OCI-M2 (cell line): ENCODE results near the gene TNNT3.

Experiments used
- DNase-seq: peaks from one replicate; lab custom pipeline; 2025; ENCODE audit not compliant: unreplicated experiment; lab: John Stamatoyannopoulos, UW

The TNNT3 gene

DNA sequence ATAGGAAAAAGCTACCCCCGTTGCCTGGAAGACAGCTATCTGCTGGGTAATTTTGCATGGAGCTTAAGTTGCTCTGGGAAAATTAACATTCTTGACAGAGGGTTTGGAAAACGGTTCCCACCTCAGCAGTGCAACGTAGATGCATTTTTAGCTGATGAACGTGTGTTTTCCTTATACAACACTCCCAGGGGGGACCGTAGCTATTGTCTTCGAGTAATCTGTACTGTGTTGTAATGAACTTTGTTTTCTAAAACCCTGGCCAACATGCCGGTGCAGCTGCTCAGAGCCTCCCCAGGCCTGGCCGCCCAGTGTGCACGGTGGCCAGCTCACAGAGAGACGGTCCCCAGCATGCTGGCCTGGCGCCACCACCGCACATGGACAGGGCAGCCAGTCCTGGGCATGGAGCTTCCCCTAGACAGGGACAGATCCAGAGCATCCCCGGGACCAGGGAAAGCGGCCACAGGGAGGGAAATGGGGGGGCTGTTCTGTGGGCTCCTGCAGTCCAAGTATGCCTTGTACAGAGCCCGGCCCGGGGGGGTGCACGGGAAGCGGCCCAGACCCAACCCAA lies 2.2 kb downstream of the TNNT3 start:
- no peak for DNase-seq

DNA sequence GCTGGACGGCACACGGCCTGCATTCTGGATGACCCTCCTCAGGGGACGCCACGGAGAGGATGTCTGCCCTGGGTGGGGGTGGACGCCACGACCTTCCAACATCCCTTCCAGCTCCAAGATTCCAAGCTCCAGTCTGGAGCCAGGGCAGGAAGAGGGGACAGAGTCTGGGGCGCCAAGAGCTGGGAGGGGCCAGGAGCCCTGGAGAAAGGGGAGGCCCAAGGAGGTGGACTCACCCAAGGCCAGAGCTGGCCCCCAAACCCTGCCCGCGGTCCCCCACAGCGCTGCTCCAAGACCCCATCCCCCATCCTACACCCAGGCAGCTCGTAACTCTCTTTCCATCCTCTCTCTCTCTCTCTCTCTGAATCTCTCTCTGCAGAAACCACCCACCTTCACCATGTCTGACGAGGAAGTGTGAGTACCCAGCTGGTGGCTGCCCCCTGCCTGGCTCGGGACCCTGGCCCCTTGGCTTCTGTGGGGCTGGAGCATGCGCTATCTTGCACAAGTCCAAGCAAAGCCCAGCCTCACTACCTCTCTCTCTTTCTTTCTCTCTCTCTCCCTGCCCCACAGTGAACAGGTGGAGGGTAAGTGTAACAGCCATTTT lies 3.1 kb downstream of the TNNT3 start:
- DNase-seq: no peak

DNA sequence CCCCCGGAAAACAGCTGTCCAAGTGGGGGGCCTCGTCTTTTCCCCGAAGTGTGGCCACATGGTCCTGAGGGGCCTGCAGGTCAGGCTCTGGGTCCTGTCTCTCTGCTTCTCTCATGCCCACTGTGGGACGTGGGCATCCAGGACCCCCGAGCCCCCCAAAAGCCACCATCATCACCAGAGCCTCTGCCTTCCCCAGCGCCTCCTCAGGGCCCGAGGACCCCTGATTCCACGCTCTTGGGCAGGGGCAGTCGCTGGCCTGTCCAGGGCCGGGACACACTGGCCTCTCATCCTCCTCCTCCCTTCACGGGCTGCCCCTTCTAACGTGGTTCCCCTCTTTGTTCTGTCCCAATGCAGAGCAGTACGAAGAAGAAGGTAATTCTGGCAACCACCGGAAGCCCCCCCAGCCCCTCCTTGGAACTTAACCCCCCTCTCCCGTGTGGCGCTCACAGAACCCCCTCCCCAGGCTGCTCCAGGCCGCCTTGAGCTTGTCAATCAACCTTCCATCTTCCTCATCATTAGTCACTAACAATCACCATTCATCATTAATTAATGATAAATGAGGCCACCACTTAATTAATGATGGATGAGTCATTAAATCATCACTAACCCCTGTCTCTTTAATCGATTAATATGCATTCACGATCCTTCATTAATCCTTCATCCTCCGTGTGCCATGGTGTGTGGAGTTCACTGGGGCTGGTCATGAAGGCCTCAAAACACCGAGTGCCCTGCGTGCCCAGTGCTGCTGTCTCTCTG lies 3.9 kb downstream of the TNNT3 start:
- no peak for DNase-seq

DNA sequence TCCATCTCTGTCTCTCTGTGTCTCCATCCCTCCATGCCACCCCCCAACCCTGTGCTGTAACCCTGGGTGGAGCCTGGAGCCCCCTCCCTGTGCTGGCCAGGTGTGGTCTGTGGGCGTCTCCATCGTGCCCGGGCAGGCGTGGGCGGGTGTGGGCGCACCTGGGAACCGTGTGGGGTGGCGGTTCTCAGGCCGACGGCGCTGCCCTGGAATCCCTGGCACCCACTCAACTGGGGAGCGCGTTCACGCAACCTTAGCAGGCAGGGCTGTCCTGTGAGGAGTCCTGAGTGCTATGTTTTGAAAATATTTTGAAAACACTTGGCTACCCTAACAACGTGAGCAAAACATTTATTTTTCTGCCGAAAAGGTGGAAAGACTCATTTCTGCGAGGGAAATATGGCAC lies 4.7 kb downstream of the TNNT3 start:
- DNase-seq: no peak

DNA sequence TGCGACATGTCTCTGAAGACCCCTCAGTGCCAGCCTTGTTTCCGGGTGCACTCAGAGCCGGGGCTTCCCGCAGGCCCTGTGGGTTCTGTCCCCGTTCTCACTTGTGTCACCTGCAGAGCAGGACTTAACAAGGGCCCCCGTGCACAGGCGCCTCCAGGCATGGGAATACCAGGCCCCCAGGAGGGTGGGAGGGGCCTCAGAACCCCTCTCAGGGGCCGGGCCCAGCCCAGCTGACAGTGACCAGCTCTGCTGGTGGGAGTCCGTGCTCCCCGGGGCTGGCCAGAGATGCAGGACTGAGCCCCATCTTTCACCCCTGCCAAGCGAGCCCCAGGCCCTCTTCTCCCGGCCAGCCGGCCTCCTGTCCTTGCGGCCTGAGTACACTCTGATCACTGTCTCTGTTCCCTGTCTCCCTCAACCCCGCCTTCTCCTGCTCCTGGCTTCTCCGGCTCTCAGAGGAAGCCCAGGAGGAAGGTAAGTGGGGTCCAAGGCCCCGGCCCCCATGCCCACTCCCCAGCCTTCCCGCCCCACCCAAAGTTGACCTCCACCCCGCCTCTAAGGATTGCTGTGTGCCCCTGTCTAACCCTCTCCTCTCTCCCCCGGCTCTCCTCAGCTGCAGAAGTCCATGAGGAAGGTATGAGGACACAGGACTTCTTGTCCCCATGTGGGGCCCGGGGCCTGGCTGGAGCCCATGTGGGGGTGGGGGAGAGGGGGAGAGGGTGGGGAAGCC lies 5.3 kb downstream of the TNNT3 start:
- no peak for DNase-seq

DNA sequence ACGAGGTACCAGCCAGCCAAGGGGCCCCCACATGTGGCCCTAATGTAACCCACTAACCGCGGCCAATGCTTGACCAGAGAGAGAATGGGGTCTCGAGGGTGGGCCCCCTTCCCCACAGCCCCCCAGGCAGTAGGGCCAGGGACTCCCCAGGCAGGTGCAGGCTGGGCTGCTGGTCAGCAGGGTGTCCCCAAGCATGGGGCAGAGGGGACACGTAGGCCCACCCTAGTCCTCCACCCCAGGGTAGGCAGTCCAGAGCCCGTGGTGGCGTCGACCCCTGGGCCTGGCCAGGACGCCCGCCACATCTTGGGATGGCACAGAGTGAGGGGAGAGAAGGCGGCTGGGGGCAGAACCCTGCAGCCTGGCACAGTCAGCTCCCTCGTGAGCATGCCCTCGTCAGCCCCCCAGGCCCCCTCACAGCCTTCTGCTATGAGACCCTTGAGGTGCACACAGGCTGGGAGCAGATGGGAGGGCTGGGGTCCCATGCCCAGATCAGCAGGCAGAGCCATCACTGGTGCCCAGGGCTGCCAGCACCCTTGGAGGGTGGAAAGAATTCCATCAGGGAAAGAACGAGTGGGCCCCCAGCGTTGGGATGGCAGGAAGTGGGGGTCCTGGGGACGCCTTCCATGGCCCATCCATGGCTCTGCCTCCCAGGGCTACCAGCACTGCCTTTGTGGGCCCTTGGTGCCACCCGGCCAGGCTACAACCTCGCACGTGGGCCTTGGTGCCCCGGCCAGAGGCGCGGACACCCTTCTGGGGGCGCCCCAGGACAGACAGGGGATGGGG lies 6.1 kb downstream of the TNNT3 start:
- no peak for DNase-seq

DNA sequence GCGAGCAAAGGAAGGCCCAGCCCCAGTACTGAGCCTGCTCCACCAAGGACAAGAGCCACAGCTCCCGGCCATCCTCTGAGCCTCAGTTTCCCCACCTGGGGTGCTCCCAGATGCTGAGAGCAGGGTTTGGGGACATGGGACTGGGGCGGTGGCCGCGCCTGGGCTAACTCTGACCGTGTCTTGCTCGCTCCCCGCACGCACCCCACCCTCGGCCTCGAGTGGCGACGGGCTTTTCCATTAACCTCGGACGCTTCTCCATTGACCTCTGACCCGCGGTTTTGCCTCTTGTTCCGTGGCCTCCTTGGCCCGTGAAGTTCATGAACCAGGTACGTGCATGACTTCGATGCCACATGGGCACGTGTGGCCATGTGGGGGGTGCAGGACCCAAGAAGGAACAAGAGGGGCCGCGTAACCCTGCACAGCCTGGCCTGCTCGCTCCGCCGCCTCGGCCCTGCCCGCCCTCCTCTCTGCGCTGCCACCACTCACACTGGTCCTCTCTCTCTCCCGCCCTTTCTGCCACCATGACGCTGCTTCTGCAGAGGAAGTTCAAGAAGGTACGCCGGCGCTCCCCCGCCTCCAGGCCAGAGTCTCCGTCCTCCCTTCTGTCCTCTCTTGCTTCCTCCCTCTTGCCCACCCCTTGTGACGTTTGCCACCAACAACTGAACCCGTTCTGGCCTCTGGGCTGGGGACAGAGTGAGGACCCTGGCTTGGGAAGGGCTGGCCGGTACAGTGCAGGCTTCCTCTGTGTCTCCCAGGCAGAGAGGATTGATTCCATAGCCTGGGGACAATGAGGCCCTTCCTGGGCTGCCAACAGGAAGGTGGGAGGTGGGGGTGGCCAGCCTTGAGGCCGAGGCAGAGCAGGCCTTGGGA lies 6.9 kb downstream of the TNNT3 start:
- DNase-seq: no peak

DNA sequence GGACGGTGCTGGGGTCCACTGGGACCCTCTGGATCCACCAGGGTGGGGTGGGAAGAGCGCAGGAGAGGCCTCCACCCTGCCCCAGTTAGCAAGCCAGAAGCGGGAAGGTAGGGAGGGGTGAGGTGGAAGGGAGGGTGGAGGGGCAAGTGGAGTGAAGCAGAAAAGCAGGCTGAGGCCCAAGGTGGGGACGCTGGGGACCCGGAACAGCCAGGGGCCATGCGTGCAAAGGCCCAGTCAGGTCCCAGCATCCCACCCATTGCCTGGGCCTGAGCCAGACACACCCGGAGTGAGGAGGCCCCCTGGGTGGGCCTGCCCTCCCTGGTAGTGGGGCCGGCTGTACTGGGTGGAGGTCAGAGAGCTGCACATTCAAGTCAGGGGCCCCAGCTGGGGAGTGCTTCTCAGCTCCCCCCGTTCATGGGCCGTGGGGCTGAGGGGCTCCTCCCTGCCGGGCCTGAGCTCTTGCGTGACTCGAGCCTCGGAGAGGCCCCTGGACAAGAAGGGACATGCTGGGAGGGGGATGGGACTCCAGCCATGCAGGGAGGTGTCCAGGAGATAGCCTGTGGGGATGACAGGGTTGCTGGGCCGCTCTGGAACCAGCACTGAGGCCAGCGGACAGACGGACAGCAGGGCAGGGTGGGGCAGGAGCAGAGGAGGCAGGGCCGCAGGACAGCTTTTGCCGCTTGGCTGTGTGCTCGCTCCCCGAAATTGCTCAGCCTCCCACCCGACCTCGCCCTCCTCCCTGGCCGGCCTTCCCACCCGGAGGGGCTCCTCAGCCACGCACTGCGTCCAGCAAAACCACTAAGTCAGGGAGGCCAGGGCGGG lies 7.7 kb downstream of the TNNT3 start:
- no peak for DNase-seq

DNA sequence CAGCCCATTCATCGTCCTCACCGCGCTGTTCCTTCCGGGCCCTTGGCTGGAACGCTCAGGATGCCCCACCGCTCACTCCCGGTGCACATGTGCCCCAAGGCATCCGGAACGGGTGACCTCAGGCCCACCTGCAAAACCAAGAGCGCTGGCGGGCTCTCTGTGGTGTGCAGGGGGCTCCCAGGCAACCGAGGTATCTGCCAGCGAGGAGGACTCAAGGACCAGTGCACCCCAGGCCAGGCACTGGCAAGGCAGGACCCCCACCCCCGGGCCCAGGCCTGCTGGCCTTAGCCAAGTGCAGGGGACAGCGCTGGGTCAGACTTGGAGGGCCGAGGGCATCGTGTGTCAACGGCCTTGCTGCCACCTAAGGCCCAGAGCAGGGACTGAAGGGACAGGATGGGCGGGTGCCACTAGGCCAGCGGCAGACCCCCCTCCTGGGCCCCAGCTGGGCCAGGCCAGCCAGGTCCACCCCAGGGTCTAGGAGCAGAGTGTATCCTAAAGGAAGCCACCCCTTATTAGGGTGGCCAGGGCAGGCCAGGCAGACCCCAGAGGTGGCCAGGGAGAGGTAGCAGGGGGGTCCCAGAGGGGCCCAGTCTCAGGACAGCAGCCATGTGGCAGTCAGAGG lies 8.5 kb downstream of the TNNT3 start:
- no peak for DNase-seq

DNA sequence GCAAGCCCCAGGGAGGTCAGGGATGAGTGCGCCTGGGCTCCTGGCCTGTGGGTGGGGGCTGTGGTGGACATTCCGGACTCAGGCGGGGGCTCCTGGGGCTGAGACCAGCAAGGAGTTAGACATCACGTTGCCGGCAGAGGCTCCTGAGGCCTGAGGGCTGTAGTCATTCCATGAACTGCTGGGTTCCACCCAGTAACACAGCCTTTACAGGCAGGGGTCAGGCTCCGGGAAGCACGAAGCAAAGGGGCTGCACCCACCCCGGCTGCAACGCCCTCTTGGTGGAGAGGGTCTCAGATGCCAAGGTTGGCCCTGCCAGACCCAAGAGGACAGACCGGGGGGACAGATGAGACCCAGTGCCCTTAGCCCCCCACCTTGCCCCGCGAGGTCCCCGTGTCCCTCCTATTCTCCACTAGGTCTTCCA lies 9.0 kb downstream of the TNNT3 start:
- DNase-seq: no peak

DNA sequence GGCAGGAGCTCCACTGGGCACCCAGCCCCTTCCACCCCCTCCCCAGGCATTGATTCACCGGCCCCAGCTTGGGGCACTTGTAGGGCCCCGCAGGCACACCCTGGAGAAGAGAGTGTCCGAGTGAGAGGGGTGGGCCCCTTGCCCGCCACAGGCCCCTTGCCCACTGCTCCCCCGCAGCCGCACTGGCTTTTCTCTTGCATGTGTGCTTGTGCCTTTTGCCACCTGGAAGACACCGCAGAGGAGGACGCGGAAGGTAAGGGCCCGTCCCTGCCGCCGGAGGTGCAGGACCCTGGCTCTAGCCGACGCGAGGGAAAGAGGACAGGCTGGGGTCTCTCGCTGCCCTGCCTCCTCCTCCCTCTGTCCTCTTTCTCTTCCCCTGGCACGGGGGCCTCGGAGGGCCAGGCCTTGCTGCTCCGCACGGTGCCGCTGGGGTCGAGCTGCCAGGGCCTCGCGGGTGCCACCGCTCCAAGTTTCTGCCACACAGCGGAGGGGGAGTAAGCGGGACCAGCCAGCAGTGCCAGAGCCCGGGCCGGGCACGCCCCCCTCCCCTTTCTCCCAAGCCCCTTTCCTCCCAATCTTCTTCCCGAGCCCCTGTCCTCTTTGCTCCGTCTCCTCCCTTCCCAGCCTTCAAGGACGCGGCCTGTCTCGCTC lies 9.5 kb downstream of the TNNT3 start:
- DNase-seq: no peak

DNA sequence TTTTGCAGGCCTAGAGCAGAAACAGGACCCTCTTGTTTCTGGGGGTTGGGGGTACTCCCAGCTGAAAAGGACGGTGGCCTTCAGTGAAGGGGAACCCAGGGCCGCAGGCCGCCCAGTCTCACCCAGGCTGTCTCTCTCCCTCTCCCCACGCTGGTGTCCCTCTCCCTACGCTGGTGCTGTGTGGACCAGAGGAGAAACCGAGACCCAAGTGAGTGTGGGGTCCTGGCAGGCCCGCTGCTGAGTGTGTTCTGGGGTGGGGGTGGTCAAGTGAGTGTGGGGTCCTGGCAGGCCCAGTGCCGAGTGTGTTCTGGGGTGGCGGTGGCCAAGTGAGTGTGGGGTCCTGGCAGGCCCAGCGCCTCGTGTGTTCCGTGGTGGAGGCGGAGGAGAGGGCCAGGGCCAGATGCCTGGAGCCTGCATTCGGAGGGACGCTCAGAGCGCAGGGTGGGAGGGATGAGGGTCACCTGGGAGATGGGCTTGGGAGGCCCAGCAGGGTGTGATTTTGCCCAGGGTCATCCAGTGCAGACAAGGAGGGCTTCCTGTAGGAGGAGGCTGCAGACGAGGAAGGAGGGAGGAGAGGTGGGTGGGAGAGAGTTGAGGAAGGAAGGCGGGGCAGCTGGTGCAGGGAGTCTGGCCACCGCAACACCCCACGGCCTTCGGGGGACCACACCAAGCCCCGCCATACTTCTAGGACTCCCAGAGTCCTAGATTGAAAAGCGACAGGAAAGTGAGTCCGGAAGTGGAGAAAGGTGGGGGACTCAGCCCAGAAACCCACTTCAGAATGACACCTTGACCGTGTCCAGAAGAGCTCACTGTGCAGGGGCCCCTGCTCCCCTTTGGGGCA lies 10.3 kb downstream of the TNNT3 start:
- DNase-seq: no peak

DNA sequence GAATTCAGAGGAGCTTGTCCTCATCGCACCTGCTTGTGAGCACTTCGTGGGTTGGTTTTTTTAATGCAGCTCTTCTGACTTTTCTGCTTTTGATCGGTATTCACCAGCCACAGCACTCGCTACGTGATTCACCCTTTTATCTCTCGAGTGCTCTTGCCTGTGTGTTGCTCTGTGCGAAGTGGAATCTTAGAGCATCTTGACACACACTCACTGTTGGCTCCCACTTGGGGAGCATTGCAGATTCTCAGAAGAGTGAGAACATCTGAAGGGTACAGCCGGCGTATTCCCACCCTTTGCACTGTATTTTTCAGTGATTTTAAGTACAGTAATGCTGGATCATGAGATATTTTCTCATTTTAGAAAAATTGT lies 10.9 kb downstream of the TNNT3 start:
- no peak for DNase-seq

DNA sequence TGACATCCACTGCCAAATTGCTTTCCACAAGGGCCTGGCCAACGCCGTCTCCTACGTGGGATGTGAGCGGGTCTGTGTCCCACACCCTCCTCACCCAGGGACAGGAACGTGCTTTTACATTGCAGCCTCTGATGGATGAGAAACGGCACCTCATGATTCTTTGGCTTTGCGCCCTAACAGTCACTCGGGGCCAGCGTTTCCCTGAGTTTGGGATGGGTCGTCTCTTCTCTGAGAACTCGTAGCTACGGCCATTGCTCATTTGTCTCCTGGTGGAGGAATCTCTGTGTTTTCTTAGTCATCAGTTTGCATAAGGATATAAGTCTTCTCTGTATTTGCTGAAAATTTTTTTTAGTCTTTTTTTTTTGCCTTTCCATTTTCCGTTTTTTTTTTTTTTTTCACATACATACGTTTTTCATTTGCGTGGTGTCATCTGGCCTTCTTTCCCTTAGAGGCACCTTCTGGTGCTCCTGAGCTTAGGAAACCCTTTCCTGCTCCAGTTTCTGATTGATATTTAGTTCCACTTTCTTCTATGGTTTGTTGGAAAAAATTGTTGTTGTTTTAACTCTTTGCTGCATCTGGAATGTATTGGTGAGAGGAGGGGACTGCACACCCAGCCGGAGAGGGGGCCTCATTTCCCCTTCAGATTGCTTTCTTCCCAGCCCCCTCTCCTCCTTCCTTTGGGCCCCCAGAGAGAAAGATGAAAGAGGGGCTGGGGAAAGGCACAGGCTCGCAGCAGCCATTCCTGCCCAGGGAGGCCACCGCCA lies 12.0 kb downstream of the TNNT3 start:
- no peak for DNase-seq

DNA sequence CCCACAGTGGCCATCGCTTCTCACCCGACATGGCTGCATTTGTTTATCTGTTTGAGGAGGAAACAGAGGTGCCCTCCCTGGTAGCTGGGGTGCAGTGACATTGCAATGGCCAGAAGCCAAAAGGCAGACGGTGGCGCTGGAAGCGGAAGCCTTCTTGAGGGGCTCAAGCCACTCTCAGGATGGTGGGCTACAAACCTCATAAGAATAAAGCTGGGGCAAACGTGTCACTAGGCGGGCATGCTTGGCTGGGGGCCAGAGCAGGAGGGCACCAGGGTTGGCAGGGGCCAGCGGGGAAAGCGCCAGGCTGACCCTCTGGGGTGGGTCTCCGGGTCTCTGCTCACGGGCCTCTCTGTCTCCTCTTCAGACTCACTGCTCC lies 12.6 kb downstream of the TNNT3 start:
- DNase-seq: no peak

DNA sequence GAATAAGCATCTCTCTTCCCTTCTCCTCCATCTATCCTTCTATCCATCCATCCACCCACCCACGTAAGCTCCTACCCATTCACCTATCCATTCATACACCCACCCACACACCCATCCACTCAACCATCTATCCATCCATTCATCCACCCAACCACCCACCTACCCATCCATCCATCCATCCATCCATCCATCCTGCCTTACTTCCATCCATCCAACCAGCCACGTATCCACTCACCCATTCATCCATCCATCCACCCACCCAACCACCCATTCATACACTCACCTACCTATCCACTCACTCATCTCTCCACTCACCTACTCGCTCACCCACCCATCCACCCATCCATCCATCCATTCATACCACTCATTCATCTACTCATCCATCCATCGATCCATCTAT lies 13.2 kb downstream of the TNNT3 start:
- DNase-seq: no peak
